NB4 (cell line): ENCODE results near the gene CCL26.

Experiments
- POLR2A ChIP-seq: IDR thresholded peaks from 2 replicates; pipeline ENCODE4 v1.6.1; 2011; ENCODE audit warnings: mild to moderate bottlenecking; ENCODE audit not compliant: insufficient read length; ENCODE audit errors: extremely low read depth
- TF ChIP-seq, protein P1 (sequence below): IDR thresholded peaks from one replicate; pipeline ENCODE4 v1.5.1; 2012; ENCODE audit warnings: low read depth, low read length
- TF ChIP-seq, protein P2 (sequence below): IDR thresholded peaks from 2 replicates; pipeline ENCODE4 v1.6.1; 2011; ENCODE audit warnings: low read depth, low read length

DNA sequence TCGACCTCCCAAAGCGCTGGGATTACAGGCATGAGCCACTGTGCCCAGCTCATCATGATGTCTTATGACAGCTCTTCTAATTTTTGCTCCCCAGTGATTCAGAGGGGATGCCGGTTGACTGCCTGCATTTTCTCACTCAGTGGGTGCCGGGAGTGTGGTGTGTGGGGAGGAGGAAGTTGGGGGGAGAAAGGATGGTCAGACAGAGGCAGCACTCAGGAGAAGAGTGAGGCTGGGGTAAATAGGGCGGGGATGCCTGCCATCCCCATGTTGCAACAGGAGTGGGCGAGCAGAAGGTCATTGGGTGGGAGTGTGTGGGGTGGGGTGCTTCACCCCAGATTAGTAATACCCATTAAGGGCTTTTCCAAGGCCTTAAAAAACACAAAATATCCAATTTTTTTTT is 45.1 kb upstream of the CCL26 start:
- TF ChIP-seq, protein P1, sequence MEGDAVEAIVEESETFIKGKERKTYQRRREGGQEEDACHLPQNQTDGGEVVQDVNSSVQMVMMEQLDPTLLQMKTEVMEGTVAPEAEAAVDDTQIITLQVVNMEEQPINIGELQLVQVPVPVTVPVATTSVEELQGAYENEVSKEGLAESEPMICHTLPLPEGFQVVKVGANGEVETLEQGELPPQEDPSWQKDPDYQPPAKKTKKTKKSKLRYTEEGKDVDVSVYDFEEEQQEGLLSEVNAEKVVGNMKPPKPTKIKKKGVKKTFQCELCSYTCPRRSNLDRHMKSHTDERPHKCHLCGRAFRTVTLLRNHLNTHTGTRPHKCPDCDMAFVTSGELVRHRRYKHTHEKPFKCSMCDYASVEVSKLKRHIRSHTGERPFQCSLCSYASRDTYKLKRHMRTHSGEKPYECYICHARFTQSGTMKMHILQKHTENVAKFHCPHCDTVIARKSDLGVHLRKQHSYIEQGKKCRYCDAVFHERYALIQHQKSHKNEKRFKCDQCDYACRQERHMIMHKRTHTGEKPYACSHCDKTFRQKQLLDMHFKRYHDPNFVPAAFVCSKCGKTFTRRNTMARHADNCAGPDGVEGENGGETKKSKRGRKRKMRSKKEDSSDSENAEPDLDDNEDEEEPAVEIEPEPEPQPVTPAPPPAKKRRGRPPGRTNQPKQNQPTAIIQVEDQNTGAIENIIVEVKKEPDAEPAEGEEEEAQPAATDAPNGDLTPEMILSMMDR: no peak
- TF ChIP-seq POLR2A: no peak
- TF ChIP-seq, protein P2, sequence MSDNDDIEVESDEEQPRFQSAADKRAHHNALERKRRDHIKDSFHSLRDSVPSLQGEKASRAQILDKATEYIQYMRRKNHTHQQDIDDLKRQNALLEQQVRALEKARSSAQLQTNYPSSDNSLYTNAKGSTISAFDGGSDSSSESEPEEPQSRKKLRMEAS: no peak
